ENCODE results near the gene SNED1. TPM values are rescaled to one million over a fixed set of nuclear protein-coding genes. Genes with fewer than 3 reads are reported as not detected.

SNED1 gene
- total RNA-seq, 1 donor from 2014 or later, result 0.11 TPM

DNA sequence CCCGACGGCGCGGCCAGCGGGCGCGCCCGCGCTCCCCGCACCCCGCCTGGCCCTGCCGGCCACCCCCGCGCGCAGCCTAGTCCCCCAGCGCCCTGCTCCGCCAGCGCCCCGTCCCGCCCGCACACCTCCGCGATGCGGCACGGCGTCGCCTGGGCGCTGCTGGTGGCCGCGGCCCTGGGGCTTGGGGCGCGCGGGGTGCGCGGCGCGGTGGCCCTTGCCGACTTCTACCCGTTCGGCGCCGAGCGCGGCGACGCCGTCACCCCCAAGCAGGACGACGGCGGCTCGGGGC, 232 bp downstream of the SNED1 start:
- no peak overlapping the region for H3K9ac ChIP-seq

DNA sequence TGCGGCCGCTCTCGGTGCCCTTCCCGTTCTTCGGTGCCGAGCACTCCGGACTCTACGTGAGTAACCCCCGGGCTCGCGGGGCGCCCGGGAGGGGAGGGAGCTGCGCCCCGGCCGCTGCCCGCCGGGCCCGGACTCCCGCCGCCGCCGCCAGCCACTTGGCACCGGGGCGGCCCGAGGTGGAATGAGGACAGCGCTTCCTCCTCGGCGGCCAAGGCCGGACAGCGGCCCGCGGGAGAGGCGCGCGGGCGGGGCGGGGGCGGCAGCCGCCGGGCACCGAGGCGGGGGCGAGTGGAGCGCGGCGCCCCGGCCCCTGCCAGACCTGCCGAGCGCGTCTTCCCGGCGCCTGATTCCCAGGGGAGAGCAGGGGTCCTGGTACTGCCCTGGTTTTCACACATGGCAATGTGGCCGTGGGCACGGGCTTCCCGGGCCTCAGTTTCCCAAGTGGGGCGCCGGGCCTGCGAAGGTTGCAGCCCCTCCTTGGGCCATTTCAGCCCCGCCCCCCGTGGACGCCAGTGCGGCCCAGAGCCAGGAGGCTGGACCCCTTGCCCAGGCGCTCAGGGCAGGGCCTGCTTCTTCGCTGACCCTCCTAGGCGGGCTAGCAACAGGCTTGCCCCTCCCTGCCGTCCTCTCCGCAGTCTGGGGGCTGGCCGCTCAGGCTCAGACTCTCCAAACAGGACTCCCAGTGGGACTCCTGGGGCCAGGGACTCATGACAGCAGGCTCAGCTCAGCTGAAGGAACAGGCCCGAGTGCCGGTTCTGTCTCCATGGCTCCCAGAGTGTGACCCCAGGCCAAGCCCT, 775 bp downstream of the SNED1 start:
- peak overlapping the region; percentile 17 for H2AFZ ChIP-seq (replicated peaks)
- peaks cover 61% of the 10 kb centered on the region for H3K27me3 ChIP-seq
- H3F3A ChIP-seq (ENCODE audit: low read depth), result no peaks in the 10 kb centered on the region
- DNase-seq (ENCODE audit: low spot score), result peak; percentile 53
- H3K79me2 ChIP-seq (ENCODE audit: low read depth), result no peaks in the 10 kb centered on the region
- peaks cover 18% of the 10 kb centered on the region for H3K27me3 Mint-ChIP-seq (ENCODE audit: insufficient read depth, low read depth)
- H3K4me3 Mint-ChIP-seq, result peak overlapping the region; percentile 43
- peaks cover 2% of the 10 kb centered on the region for H3K4me1 ChIP-seq
- H3K9me3 ChIP-seq (ENCODE audit: low read depth), result no peaks in the 10 kb centered on the region
- peaks cover 20% of the 10 kb centered on the region for H3K4me1 Mint-ChIP-seq
- H3K27ac Mint-ChIP-seq, result no peak overlapping the region
- no peak overlapping the region for H3K27ac ChIP-seq
- no peak overlapping the region for H3K9ac ChIP-seq
- peaks cover 15% of the 10 kb centered on the region for H3K9me3 Mint-ChIP-seq
- peaks cover 5% of the 10 kb centered on the region for H4K20me1 ChIP-seq (ENCODE audit: low read depth)
- H3K4me2 ChIP-seq, result peak overlapping the region; percentile 78
- H3K4me3 ChIP-seq, result peak overlapping the region; percentile 46
- H3K36me3 ChIP-seq, result no peaks in the 10 kb centered on the region
- TF ChIP-seq EZH2phosphoT487 (IDR thresholded peaks at IDR 0.05) (peak; percentile 80), EZH2 (IDR thresholded peaks at IDR 0.05) (peak; percentile 69), CTCF (IDR thresholded peaks at IDR 0.05) (no peak)
- H3K36me3 Mint-ChIP-seq, result peaks cover 3% of the 10 kb centered on the region

More for the DNA sequence above, 232 bp downstream of the SNED1 start:
- Mint-ChIP-seq H3K4me3 (no peak overlapping the region), H3K27ac (no peak overlapping the region), H3K9me3 (peaks cover 10% of the 10 kb centered on the region), H3K4me1 (peaks cover 20% of the 10 kb centered on the region), H3K27me3 (ENCODE audit: insufficient read depth, low read depth) (peaks cover 18% of the 10 kb centered on the region), H3K36me3 (peaks cover 3% of the 10 kb centered on the region)
- H3K27ac ChIP-seq, result no peak overlapping the region
- DNase-seq (ENCODE audit: low spot score), result no peak
- H3K4me2 ChIP-seq, result peak overlapping the region; percentile 78
- H3K4me3 ChIP-seq, result peak overlapping the region; percentile 46
- H3K36me3 ChIP-seq, result no peaks in the 10 kb centered on the region
- peak overlapping the region; percentile 17 for H2AFZ ChIP-seq (replicated peaks)
- peaks cover 61% of the 10 kb centered on the region for H3K27me3 ChIP-seq
- TF ChIP-seq EZH2phosphoT487 (IDR thresholded peaks at IDR 0.05) (no peak), CTCF (IDR thresholded peaks at IDR 0.05) (no peak), EZH2 (IDR thresholded peaks at IDR 0.05) (no peak)
- H3K79me2 ChIP-seq (ENCODE audit: low read depth), result no peaks in the 10 kb centered on the region
- no peaks in the 10 kb centered on the region for H3K9me3 ChIP-seq (ENCODE audit: low read depth)
- H3F3A ChIP-seq (ENCODE audit: low read depth), result no peaks in the 10 kb centered on the region
- peaks cover 5% of the 10 kb centered on the region for H4K20me1 ChIP-seq (ENCODE audit: low read depth)
- H3K4me1 ChIP-seq, result peaks cover 4% of the 10 kb centered on the region

DNA sequence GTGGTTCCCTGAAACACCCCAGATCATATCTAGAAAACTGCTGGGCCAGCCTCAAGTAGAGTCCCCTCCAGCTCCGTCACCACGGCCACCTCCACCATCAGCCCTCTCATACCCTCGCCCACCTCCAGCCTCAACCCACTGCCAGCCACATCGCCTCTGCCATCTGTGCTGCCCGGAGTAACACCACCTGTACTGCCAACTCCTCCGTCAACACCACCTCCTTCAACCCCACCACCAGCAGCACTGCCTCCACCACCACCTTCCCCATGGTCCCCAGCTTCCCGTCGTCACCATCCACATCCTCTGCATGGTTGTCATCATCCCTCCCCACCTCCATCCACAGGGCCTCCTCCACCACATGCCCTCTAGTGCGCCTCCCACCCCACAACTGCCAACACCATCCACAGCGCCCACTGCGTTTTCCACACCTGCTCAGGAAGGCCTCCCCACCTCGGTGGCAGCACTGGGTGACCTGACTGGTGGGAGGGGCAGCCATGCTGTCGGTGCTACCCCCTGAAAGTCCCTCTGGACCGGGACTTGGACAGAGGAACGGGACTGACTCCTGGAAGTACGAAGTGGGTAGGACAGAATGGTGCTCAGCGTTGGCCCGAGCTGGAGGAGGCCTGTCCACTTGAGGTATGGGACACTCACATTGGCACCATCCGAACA, 1.6 kb downstream of the SNED1 start:
- Mint-ChIP-seq H3K4me3 (peak overlapping the region; percentile 24), H3K9me3 (peaks cover 17% of the 10 kb centered on the region), H3K27me3 (ENCODE audit: insufficient read depth, low read depth) (peaks cover 18% of the 10 kb centered on the region), H3K4me1 (peaks cover 20% of the 10 kb centered on the region), H3K36me3 (peaks cover 3% of the 10 kb centered on the region), H3K27ac (no peak overlapping the region)
- no peak for TF ChIP-seq EZH2phosphoT487 (IDR thresholded peaks at IDR 0.05)
- Histone ChIP-seq H3K27ac (no peak overlapping the region), H3K36me3 (no peaks in the 10 kb centered on the region), H3K4me2 (no peak overlapping the region), H3K27me3 (peaks cover 61% of the 10 kb centered on the region), H4K20me1 (ENCODE audit: low read depth) (peaks cover 5% of the 10 kb centered on the region), H2AFZ (replicated peaks) (no peak overlapping the region), H3K4me1 (no peaks in the 10 kb centered on the region), H3K4me3 (no peak overlapping the region), H3K9ac (no peak overlapping the region), H3K9me3 (ENCODE audit: low read depth) (no peaks in the 10 kb centered on the region), H3F3A (ENCODE audit: low read depth) (no peaks in the 10 kb centered on the region), H3K79me2 (ENCODE audit: low read depth) (no peaks in the 10 kb centered on the region)
- no peak for DNase-seq (ENCODE audit: low spot score)
